ENCODE data around the gene FBXO17.
"Not testable (repeated sequence)": the region's sequence is repeated elsewhere in the genome, so short reads cannot be mapped to it uniquely, and the experiment has no call there.

FBXO17 gene

GRCh38 chr19:38975214-38975860 lies at the start of gene FBXO17:
TSS of gene FBXO17 (minus strand) at chr19:38975742. CDS start at chr19:38950319, 25,423 bp downstream.
- DNase-seq: peak in 38 of 51 donors; percentile 3 to 59 (median 24)

- DNase-seq: no peak
Observed at GRCh38 chr19:39024875-39025641, 49.5 kb upstream of the FBXO17 start.

GRCh38 chr19:39021063-39021462 lies 45.5 kb upstream of the FBXO17 start:
- DNase-seq: no peak

- no peak for DNase-seq
Observed at GRCh38 chr19:39017646-39018045, 42.1 kb upstream of the FBXO17 start.

GRCh38 chr19:39017026-39017425 lies 41.5 kb upstream of the FBXO17 start:
- no peak for DNase-seq

GRCh38 chr19:39014037-39014436 lies 38.5 kb upstream of the FBXO17 start:
- DNase-seq: no peak

GRCh38 chr19:39009001-39009400 lies 33.5 kb upstream of the FBXO17 start:
- DNase-seq: no peak

GRCh38 chr19:39008137-39008536 lies 32.6 kb upstream of the FBXO17 start:
- DNase-seq: no peak

GRCh38 chr19:39007096-39007495 lies 31.6 kb upstream of the FBXO17 start:
- DNase-seq: no peak

- no peak for DNase-seq
Observed at GRCh38 chr19:39004403-39004802, 28.9 kb upstream of the FBXO17 start.

GRCh38 chr19:39003796-39004195 lies 28.3 kb upstream of the FBXO17 start:
- DNase-seq: no peak

GRCh38 chr19:39003188-39003587 lies 27.6 kb upstream of the FBXO17 start:
- DNase-seq: no peak

- no peak for DNase-seq
Observed at GRCh38 chr19:39001041-39001440, 25.5 kb upstream of the FBXO17 start.

GRCh38 chr19:38997576-38997975 lies 22.0 kb upstream of the FBXO17 start:
- not testable (repeated sequence) for DNase-seq

- DNase-seq: no peak
Observed at GRCh38 chr19:38993271-38993670, 17.7 kb upstream of the FBXO17 start.

- DNase-seq: no peak
Observed at GRCh38 chr19:38990949-38991697, 15.6 kb upstream of the FBXO17 start.

GRCh38 chr19:38989614-38990013 lies 14.1 kb upstream of the FBXO17 start:
- DNase-seq: not testable (repeated sequence)

- DNase-seq: no peak
Observed at GRCh38 chr19:38989066-38989605, 13.6 kb upstream of the FBXO17 start.

- DNase-seq: not testable (repeated sequence)
Observed at GRCh38 chr19:38988627-38989026, 13.1 kb upstream of the FBXO17 start.

GRCh38 chr19:38987745-38988144 lies 12.2 kb upstream of the FBXO17 start:
- not testable (repeated sequence) for DNase-seq

- DNase-seq: no peak
Observed at GRCh38 chr19:38985262-38985661, 9.7 kb upstream of the FBXO17 start.

All from hypothalamus (tissue), 51 donors.